Measurements from ENCODE around the gene WFDC1. TPM values are rescaled to one million over a fixed set of nuclear protein-coding genes. Genes with fewer than 3 reads are reported as not detected.

WFDC1 gene
- total and polyA plus RNA-seq, 2 donors: 0.52 to 7.4 TPM

DNA sequence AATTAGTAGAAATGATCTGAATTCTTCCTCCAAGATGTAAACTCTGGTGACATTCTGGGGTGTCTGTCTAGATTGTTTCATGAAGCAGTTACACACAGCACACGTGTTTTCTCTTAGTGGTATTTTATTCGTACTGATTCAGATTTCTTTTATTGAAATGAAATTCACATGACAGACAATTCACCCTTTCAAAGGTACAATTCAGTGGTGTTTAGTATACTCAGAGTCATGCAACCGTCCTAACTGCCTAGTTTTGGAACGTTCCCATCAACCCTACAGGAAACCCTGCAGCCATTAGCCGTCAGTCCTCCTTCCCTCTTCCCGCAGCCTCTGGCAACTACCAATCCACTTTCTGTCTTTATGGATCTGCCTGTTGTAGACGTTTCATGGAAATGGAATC lies 8.8 kb downstream of the WFDC1 start:
- Histone ChIP-seq H3K27ac (ENCODE audit: low read depth in 1 of 2, low read length in 1 of 2) (no peak overlapping the region), H3K36me3 (ENCODE audit: control insufficient read depth in 2 of 2, insufficient read depth in 2 of 2, low read length in 1 of 2) (no peaks in the 10 kb centered on the region), H3K27me3 (ENCODE audit: control insufficient read depth in 2 of 2, insufficient read depth in 1 of 2, low read length in 1 of 2) (no peaks in the 10 kb centered on the region), H3K4me3 (ENCODE audit: low read length in 2 of 2) (no peak overlapping the region), H3K9me3 (ENCODE audit: control insufficient read depth in 2 of 2, insufficient read depth in 1 of 2, low read length in 1 of 2) (no peaks in the 10 kb centered on the region), H3K4me1 (ENCODE audit: control insufficient read depth in 2 of 2, insufficient read depth in 2 of 2, low read length in 2 of 2) (no peaks in the 10 kb centered on the region)
- DNase-seq (ENCODE audit: low read depth in 6 of 9, low spot score in 9 of 9): no peak
- 94% methylated on average over 7 of the region's 7 CpGs for WGBS

GRCh38 chr16:84306564-84306963 lies 11.9 kb downstream of the WFDC1 start:
- Histone ChIP-seq H3K27ac (ENCODE audit: low read depth in 1 of 2, low read length in 1 of 2) (no peak overlapping the region), H3K4me3 (ENCODE audit: low read length in 2 of 2) (no peak overlapping the region), H3K36me3 (ENCODE audit: control insufficient read depth in 2 of 2, insufficient read depth in 2 of 2, low read length in 1 of 2) (no peaks in the 10 kb centered on the region), H3K27me3 (ENCODE audit: control insufficient read depth in 2 of 2, insufficient read depth in 1 of 2, low read length in 1 of 2) (peaks cover 0 to under 1% of the 10 kb centered on the region in 2 donors), H3K9me3 (ENCODE audit: control insufficient read depth in 2 of 2, insufficient read depth in 1 of 2, low read length in 1 of 2) (no peaks in the 10 kb centered on the region), H3K4me1 (ENCODE audit: control insufficient read depth in 2 of 2, insufficient read depth in 2 of 2, low read length in 2 of 2) (no peaks in the 10 kb centered on the region)
- DNase-seq (ENCODE audit: low read depth in 6 of 9, low spot score in 9 of 9): no peak
- 93% methylated on average over 3 of the region's 3 CpGs for WGBS

GRCh38 chr16:84307209-84307954 lies 12.7 kb downstream of the WFDC1 start:
- no peak overlapping the region for H3K27ac ChIP-seq (ENCODE audit: low read depth in 1 of 2, low read length in 1 of 2)
- no peaks in the 10 kb centered on the region for H3K4me1 ChIP-seq (ENCODE audit: control insufficient read depth in 2 of 2, insufficient read depth in 2 of 2, low read length in 2 of 2)
- no peak overlapping the region for H3K4me3 ChIP-seq (ENCODE audit: low read length in 2 of 2)
- no peaks in the 10 kb centered on the region for H3K9me3 ChIP-seq (ENCODE audit: control insufficient read depth in 2 of 2, insufficient read depth in 1 of 2, low read length in 1 of 2)
- WGBS: 86% methylated on average over 22 of the region's 22 CpGs
- peaks cover 0 to 7% of the 10 kb centered on the region in 2 donors for H3K27me3 ChIP-seq (ENCODE audit: control insufficient read depth in 2 of 2, insufficient read depth in 1 of 2, low read length in 1 of 2)
- no peak for DNase-seq (ENCODE audit: low read depth in 6 of 9, low spot score in 9 of 9)
- H3K36me3 ChIP-seq (ENCODE audit: control insufficient read depth in 2 of 2, insufficient read depth in 2 of 2, low read length in 1 of 2): no peaks in the 10 kb centered on the region

DNA sequence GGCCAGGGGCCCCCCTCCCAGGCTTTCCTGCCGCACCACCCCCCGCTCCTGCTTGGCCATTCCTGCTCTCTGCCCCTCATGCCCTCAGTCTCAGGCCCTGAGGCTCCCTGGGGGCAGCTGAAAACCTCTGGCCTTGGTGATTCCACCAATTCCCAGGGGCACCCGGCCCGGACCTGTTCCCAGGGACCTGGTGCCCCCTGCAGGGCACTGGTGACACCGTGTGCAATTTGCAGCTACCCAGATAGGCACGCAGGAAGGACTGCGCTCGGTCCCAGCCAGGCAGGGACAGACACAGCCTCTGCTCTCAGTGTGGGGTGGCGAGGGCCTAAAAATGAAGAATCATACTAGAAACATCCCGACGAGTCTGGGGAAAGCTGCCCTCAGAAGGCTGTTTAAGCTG lies 13.4 kb downstream of the WFDC1 start:
- H3K27me3 ChIP-seq (ENCODE audit: control insufficient read depth in 2 of 2, insufficient read depth in 1 of 2, low read length in 1 of 2): peaks cover 3 to 13% of the 10 kb centered on the region in 2 donors

GRCh38 chr16:84310642-84311041 lies 16.0 kb downstream of the WFDC1 start:
- Histone ChIP-seq H3K27me3 (ENCODE audit: control insufficient read depth in 2 of 2, insufficient read depth in 1 of 2, low read length in 1 of 2) (peaks cover 3 to 25% of the 10 kb centered on the region in 2 donors), H3K4me3 (ENCODE audit: low read length in 2 of 2) (no peak overlapping the region), H3K36me3 (ENCODE audit: control insufficient read depth in 2 of 2, insufficient read depth in 2 of 2, low read length in 1 of 2) (no peaks in the 10 kb centered on the region), H3K27ac (ENCODE audit: low read depth in 1 of 2, low read length in 1 of 2) (no peak overlapping the region), H3K4me1 (ENCODE audit: control insufficient read depth in 2 of 2, insufficient read depth in 2 of 2, low read length in 2 of 2) (no peaks in the 10 kb centered on the region), H3K9me3 (ENCODE audit: control insufficient read depth in 2 of 2, insufficient read depth in 1 of 2, low read length in 1 of 2) (no peaks in the 10 kb centered on the region)
- WGBS: 93% methylated on average over 7 of the region's 7 CpGs
- no peak for DNase-seq (ENCODE audit: low read depth in 6 of 9, low spot score in 9 of 9)

More for the DNA sequence above, 13.4 kb downstream of the WFDC1 start:
- Histone ChIP-seq H3K36me3 (ENCODE audit: control insufficient read depth in 2 of 2, insufficient read depth in 2 of 2, low read length in 1 of 2) (no peaks in the 10 kb centered on the region), H3K4me1 (ENCODE audit: control insufficient read depth in 2 of 2, insufficient read depth in 2 of 2, low read length in 2 of 2) (no peaks in the 10 kb centered on the region), H3K27ac (ENCODE audit: low read depth in 1 of 2, low read length in 1 of 2) (no peak overlapping the region), H3K9me3 (ENCODE audit: control insufficient read depth in 2 of 2, insufficient read depth in 1 of 2, low read length in 1 of 2) (no peaks in the 10 kb centered on the region), H3K4me3 (ENCODE audit: low read length in 2 of 2) (no peak overlapping the region)
- 41% methylated on average over 11 of the region's 11 CpGs for WGBS
- DNase-seq (ENCODE audit: low read depth in 6 of 9, low spot score in 9 of 9): peak in 1 of 9 donors; percentile 6

DNA sequence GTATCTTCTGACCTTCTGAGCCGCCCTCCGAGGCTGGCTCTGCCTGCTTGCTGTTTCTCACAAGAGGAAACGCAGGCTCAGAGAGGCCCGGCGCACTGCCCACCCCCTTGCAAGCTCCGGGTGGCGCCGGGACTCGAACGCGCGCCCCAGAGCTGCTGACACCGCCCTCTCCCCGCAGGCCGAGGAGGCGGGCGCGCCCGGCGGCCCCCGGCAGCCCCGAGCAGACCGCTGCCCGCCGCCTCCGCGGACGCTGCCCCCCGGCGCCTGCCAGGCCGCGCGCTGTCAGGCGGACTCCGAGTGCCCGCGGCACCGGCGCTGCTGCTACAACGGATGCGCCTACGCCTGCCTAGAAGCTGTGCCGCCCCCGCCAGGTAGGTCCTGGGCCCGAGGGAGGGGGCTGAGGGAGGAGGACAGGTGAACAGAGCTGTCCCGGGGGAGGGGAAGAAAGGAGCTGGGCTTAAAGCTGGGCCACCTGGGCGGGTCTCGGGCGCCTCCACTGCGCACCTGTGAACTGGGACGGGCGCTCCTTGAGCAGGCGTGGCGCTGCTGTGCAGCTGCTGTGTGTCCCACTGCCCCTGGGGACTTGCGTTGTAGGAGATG lies 18.2 kb downstream of the WFDC1 start:
- no peak for DNase-seq (ENCODE audit: low read depth in 6 of 9, low spot score in 9 of 9)
- WGBS: 13% methylated on average over 55 of the region's 55 CpGs

DNA sequence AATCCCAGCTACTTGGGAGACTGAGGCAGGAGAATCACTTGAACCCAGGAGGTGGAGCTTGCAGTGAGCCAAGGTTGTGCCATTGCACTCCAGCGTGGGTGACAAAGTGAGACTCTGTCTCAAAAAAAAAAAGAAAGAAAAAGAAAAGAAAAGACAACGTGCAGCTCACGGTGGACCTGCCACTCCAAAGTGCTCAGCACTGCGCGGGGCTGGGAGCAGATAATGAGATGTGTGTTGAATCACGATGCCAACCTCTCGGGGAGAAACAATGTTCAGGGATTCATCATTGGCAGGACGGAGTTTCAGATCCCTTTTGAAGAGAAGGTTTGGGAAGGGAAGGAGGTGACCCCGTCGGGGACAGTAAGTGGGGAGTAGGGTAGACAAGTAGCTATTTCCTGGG lies 19.2 kb downstream of the WFDC1 start:
- H3K4me3 ChIP-seq (ENCODE audit: low read length in 2 of 2): no peak overlapping the region
- DNase-seq (ENCODE audit: low read depth in 6 of 9, low spot score in 9 of 9): no peak
- H3K27me3 ChIP-seq (ENCODE audit: control insufficient read depth in 2 of 2, insufficient read depth in 1 of 2, low read length in 1 of 2): peaks cover 3 to 25% of the 10 kb centered on the region in 2 donors
- WGBS: 80% methylated on average over 10 of the region's 10 CpGs
- H3K27ac ChIP-seq (ENCODE audit: low read depth in 1 of 2, low read length in 1 of 2): no peak overlapping the region
- H3K4me1 ChIP-seq (ENCODE audit: control insufficient read depth in 2 of 2, insufficient read depth in 2 of 2, low read length in 2 of 2): no peaks in the 10 kb centered on the region
- H3K9me3 ChIP-seq (ENCODE audit: control insufficient read depth in 2 of 2, insufficient read depth in 1 of 2, low read length in 1 of 2): peaks cover 0 to 10% of the 10 kb centered on the region in 2 donors
- H3K36me3 ChIP-seq (ENCODE audit: control insufficient read depth in 2 of 2, insufficient read depth in 2 of 2, low read length in 1 of 2): no peaks in the 10 kb centered on the region

More for the DNA sequence above, 18.2 kb downstream of the WFDC1 start:
- Histone ChIP-seq H3K27me3 (ENCODE audit: control insufficient read depth in 2 of 2, insufficient read depth in 1 of 2, low read length in 1 of 2) (peaks cover 3 to 25% of the 10 kb centered on the region in 2 donors), H3K9me3 (ENCODE audit: control insufficient read depth in 2 of 2, insufficient read depth in 1 of 2, low read length in 1 of 2) (peaks cover 0 to 3% of the 10 kb centered on the region in 2 donors), H3K4me1 (ENCODE audit: control insufficient read depth in 2 of 2, insufficient read depth in 2 of 2, low read length in 2 of 2) (no peaks in the 10 kb centered on the region), H3K4me3 (ENCODE audit: low read length in 2 of 2) (no peak overlapping the region), H3K36me3 (ENCODE audit: control insufficient read depth in 2 of 2, insufficient read depth in 2 of 2, low read length in 1 of 2) (no peaks in the 10 kb centered on the region), H3K27ac (ENCODE audit: low read depth in 1 of 2, low read length in 1 of 2) (no peak overlapping the region)

GRCh38 chr16:84314373-84314772 lies 19.7 kb downstream of the WFDC1 start:
- no peaks in the 10 kb centered on the region for H3K36me3 ChIP-seq (ENCODE audit: control insufficient read depth in 2 of 2, insufficient read depth in 2 of 2, low read length in 1 of 2)
- WGBS: 82% methylated on average over 6 of the region's 6 CpGs
- no peak overlapping the region for H3K27ac ChIP-seq (ENCODE audit: low read depth in 1 of 2, low read length in 1 of 2)
- H3K27me3 ChIP-seq (ENCODE audit: control insufficient read depth in 2 of 2, insufficient read depth in 1 of 2, low read length in 1 of 2): peaks cover 3 to 25% of the 10 kb centered on the region in 2 donors
- H3K9me3 ChIP-seq (ENCODE audit: control insufficient read depth in 2 of 2, insufficient read depth in 1 of 2, low read length in 1 of 2): peaks cover 0 to 13% of the 10 kb centered on the region in 2 donors
- no peak for DNase-seq (ENCODE audit: low read depth in 6 of 9, low spot score in 9 of 9)
- no peak overlapping the region for H3K4me3 ChIP-seq (ENCODE audit: low read length in 2 of 2)
- H3K4me1 ChIP-seq (ENCODE audit: control insufficient read depth in 2 of 2, insufficient read depth in 2 of 2, low read length in 2 of 2): no peaks in the 10 kb centered on the region

DNA sequence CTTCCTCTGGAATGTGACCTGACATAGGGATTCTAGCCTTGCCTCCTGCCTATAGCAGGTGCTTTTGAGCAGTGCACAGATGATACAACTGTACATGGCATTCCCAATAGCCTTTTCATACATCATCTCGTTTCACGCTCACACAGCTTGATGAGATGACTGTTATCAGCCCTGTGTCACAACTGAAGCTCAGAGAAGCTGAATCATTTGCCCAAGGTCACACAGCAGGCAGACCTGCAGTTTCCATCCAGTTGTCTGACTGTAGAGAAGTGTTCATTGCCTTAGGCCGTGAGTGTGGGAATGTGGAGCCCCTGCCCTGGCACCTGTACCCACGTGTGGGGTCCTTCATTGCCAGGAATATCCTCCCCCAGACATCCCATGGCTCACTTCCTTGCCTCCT lies 20.1 kb downstream of the WFDC1 start:
- Histone ChIP-seq H3K9me3 (ENCODE audit: control insufficient read depth in 2 of 2, insufficient read depth in 1 of 2, low read length in 1 of 2) (peaks cover 0 to 13% of the 10 kb centered on the region in 2 donors), H3K4me1 (ENCODE audit: control insufficient read depth in 2 of 2, insufficient read depth in 2 of 2, low read length in 2 of 2) (no peaks in the 10 kb centered on the region), H3K4me3 (ENCODE audit: low read length in 2 of 2) (no peak overlapping the region), H3K27ac (ENCODE audit: low read depth in 1 of 2, low read length in 1 of 2) (no peak overlapping the region), H3K36me3 (ENCODE audit: control insufficient read depth in 2 of 2, insufficient read depth in 2 of 2, low read length in 1 of 2) (no peaks in the 10 kb centered on the region), H3K27me3 (ENCODE audit: control insufficient read depth in 2 of 2, insufficient read depth in 1 of 2, low read length in 1 of 2) (peaks cover 3 to 25% of the 10 kb centered on the region in 2 donors)
- WGBS: 91% methylated on average over 4 of the region's 4 CpGs
- DNase-seq (ENCODE audit: low read depth in 6 of 9, low spot score in 9 of 9): no peak
